ENCODE data around the gene CDC42SE1. TPM values are rescaled to one million over a fixed set of nuclear protein-coding genes. Genes with fewer than 3 reads are reported as not detected.
A peak's percentile ranks its signal among the peaks of the same experiment; 100 is the strongest.

Gene CDC42SE1
- polyA plus RNA-seq, 2 donors, result 62.9 to 86.6 TPM

DNA sequence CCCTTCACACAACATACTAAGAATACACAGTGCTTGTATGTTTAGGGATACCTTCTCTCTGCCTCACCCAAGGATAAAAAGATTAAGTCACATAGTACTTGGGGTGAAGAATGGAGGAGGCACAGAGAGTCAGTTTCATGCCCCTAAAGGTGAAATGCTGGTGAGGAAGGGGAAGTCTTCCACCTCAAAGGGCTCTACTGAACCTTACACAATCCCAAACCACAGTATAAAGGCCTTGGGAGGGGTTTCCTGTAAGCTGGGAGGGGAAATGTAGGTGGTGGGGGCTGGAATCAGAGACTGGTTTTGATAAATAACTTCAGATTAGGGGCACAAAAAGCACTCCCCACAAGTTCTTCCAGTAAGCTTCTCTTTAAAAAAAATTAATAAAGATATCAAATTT, 56.2 kb downstream of the CDC42SE1 start:
- Histone ChIP-seq H3K27me3 (ENCODE audit: control insufficient read depth in 1 of 2, insufficient read depth in 2 of 2, low read length in 2 of 2) (no peaks in the 10 kb centered on the region), H3K4me1 (ENCODE audit: control insufficient read depth in 2 of 2, insufficient read depth in 2 of 2, low read length in 1 of 2) (peaks cover 2 to 8% of the 10 kb centered on the region in 2 donors), H3K36me3 (ENCODE audit: control insufficient read depth in 2 of 2, insufficient read depth in 2 of 2, low read length in 1 of 2) (peaks cover 10 to 19% of the 10 kb centered on the region in 2 donors), H3K9me3 (ENCODE audit: control insufficient read depth in 2 of 2, insufficient read depth in 1 of 2, low read depth in 1 of 2, low read length in 1 of 2) (no peaks in the 10 kb centered on the region), H3K27ac (ENCODE audit: low read depth in 2 of 2, low read length in 1 of 2) (peak overlapping the region in 1 of 2 donors; percentile 19), H3K4me3 (ENCODE audit: low read depth in 1 of 2, low read length in 2 of 2) (peak overlapping the region in 1 of 2 donors; percentile 11)

DNA sequence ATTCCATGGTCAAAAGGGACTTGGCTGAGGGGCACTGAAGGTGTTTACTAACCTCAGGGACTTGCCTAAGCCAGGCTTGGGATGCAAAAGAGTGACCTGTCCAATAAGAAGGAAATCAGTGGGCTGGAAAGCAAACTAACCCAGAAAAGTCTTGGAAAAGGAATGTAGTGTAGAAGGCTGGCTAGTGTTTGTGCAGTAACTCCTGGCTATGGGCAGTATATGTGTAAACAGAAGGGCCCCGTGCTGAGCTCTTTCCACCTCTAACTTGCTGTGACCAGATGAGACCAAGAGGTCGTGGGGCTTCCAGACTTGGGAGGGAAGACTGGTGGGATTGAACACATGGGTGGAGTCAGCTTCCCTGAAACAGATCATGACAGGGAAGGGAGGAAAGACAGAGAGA, 56.8 kb downstream of the CDC42SE1 start:
- Histone ChIP-seq H3K27ac (ENCODE audit: low read depth in 2 of 2, low read length in 1 of 2) (no peak overlapping the region), H3K9me3 (ENCODE audit: control insufficient read depth in 2 of 2, insufficient read depth in 1 of 2, low read depth in 1 of 2, low read length in 1 of 2) (no peaks in the 10 kb centered on the region), H3K27me3 (ENCODE audit: control insufficient read depth in 1 of 2, insufficient read depth in 2 of 2, low read length in 2 of 2) (no peaks in the 10 kb centered on the region), H3K4me1 (ENCODE audit: control insufficient read depth in 2 of 2, insufficient read depth in 2 of 2, low read length in 1 of 2) (peaks cover 4 to 7% of the 10 kb centered on the region in 2 donors), H3K36me3 (ENCODE audit: control insufficient read depth in 2 of 2, insufficient read depth in 2 of 2, low read length in 1 of 2) (peaks cover 10 to 24% of the 10 kb centered on the region in 2 donors), H3K4me3 (ENCODE audit: low read depth in 1 of 2, low read length in 2 of 2) (no peak overlapping the region)
- WGBS, 2 donors, result 43% methylated on average over 2 of the region's 2 CpGs

- 78 to 79% methylated on average over 3 of the region's 3 CpGs for WGBS, 2 donors
- Histone ChIP-seq H3K36me3 (ENCODE audit: control insufficient read depth in 2 of 2, insufficient read depth in 2 of 2, low read length in 1 of 2) (peaks cover 14 to 30% of the 10 kb centered on the region in 2 donors), H3K4me1 (ENCODE audit: control insufficient read depth in 2 of 2, insufficient read depth in 2 of 2, low read length in 1 of 2) (peaks cover 4 to 5% of the 10 kb centered on the region in 2 donors), H3K9me3 (ENCODE audit: control insufficient read depth in 2 of 2, insufficient read depth in 1 of 2, low read depth in 1 of 2, low read length in 1 of 2) (no peaks in the 10 kb centered on the region), H3K27ac (ENCODE audit: low read depth in 2 of 2, low read length in 1 of 2) (no peak overlapping the region), H3K27me3 (ENCODE audit: control insufficient read depth in 1 of 2, insufficient read depth in 2 of 2, low read length in 2 of 2) (no peaks in the 10 kb centered on the region), H3K4me3 (ENCODE audit: low read depth in 1 of 2, low read length in 2 of 2) (no peak overlapping the region)
Measured at GRCh38 chr1:151002051-151002450, 57.4 kb downstream of the CDC42SE1 start.

- Histone ChIP-seq H3K36me3 (ENCODE audit: control insufficient read depth in 2 of 2, insufficient read depth in 2 of 2, low read length in 1 of 2) (peaks cover 17 to 33% of the 10 kb centered on the region in 2 donors), H3K4me1 (ENCODE audit: control insufficient read depth in 2 of 2, insufficient read depth in 2 of 2, low read length in 1 of 2) (peaks cover 4 to 5% of the 10 kb centered on the region in 2 donors), H3K27me3 (ENCODE audit: control insufficient read depth in 1 of 2, insufficient read depth in 2 of 2, low read length in 2 of 2) (no peaks in the 10 kb centered on the region), H3K4me3 (ENCODE audit: low read depth in 1 of 2, low read length in 2 of 2) (no peak overlapping the region), H3K9me3 (ENCODE audit: control insufficient read depth in 2 of 2, insufficient read depth in 1 of 2, low read depth in 1 of 2, low read length in 1 of 2) (no peaks in the 10 kb centered on the region), H3K27ac (ENCODE audit: low read depth in 2 of 2, low read length in 1 of 2) (no peak overlapping the region)
- WGBS, 2 donors, result 79 to 90% methylated on average over 4 of the region's 4 CpGs
Measured at GRCh38 chr1:151001602-151002001, 57.8 kb downstream of the CDC42SE1 start.

Other genes starting within 250 kb of the CDC42SE1 start
- gene ARNT, start 183.0 kb downstream of the CDC42SE1 start, polyA plus RNA-seq, result 10 to 100 TPM in 1 of 2 donors, 1 to 10 TPM in 1; 9.0 to 10.5 TPM
- not detected for gene CTXND2, start 172.5 kb downstream of the CDC42SE1 start, polyA plus RNA-seq
- 10 to 100 TPM; 14.4 to 17.8 TPM for gene SETDB1, start 133.3 kb downstream of the CDC42SE1 start, polyA plus RNA-seq
- gene CERS2, start 84.8 kb downstream of the CDC42SE1 start, polyA plus RNA-seq, result 10 to 100 TPM; 35.5 to 39.4 TPM
- 10 to 100 TPM; 14.4 to 17.5 TPM for gene ANXA9, start 77.3 kb downstream of the CDC42SE1 start, polyA plus RNA-seq
- 10 to 100 TPM; 17.2 to 21.3 TPM for gene MINDY1, start 52.7 kb downstream of the CDC42SE1 start, polyA plus RNA-seq
- 10 to 100 TPM in 1 of 2 donors, 1 to 10 TPM in 1; 7.2 to 10.1 TPM for gene PRUNE1, start 51.2 kb downstream of the CDC42SE1 start, polyA plus RNA-seq
- gene BNIPL, start 23.0 kb downstream of the CDC42SE1 start, polyA plus RNA-seq, result 100 to 1,000 TPM; 111 to 159 TPM
- gene C1orf56, start 11.9 kb downstream of the CDC42SE1 start, polyA plus RNA-seq, result 1 to 10 TPM; 1.7 to 2.9 TPM
- 1 to 10 TPM in 1 of 2 donors, under 1 TPM in 1; 0.72 to 1.5 TPM for gene MLLT11, start 775 bp upstream of the CDC42SE1 start, polyA plus RNA-seq
- 1 to 10 TPM; 4.2 to 6.3 TPM for gene GABPB2, start 11.1 kb upstream of the CDC42SE1 start, polyA plus RNA-seq
- 1 to 10 TPM; 3.3 to 7.2 TPM for gene SEMA6C, start 87.0 kb upstream of the CDC42SE1 start, polyA plus RNA-seq
- 1 to 10 TPM; 1.2 to 1.6 TPM for gene TNFAIP8L2, start 97.0 kb upstream of the CDC42SE1 start, polyA plus RNA-seq
- 1 to 10 TPM; 3.8 TPM for gene LYSMD1, start 106.3 kb upstream of the CDC42SE1 start, polyA plus RNA-seq
- 10 to 100 TPM; 40.5 to 43.9 TPM for gene SCNM1, start 106.5 kb upstream of the CDC42SE1 start, polyA plus RNA-seq
- under 1 TPM; 0.14 to 0.22 TPM for gene TMOD4, start 116.4 kb upstream of the CDC42SE1 start, polyA plus RNA-seq
- 10 to 100 TPM; 27.2 to 28.2 TPM for gene VPS72, start 130.6 kb upstream of the CDC42SE1 start, polyA plus RNA-seq
- gene PIP5K1A, start 138.9 kb upstream of the CDC42SE1 start, polyA plus RNA-seq, result 10 to 100 TPM; 16.4 to 23.2 TPM
- 100 to 1,000 TPM; 127 to 168 TPM for gene PSMD4, start 195.1 kb upstream of the CDC42SE1 start, polyA plus RNA-seq
- 10 to 100 TPM in 1 of 2 donors, 1 to 10 TPM in 1; 8.0 to 11.4 TPM for gene ZNF687, start 222.7 kb upstream of the CDC42SE1 start, polyA plus RNA-seq

All from esophagus (tissue), 2 donors.